Sigmoid colon (tissue), 4 donors: ENCODE measurements around the gene EPX.

Experiments used
- CTCF ChIP-seq, 4 experiments: fragments of 450-650 bp in 3 of 4; fragments of 200-600 bp in 1 of 4; IDR thresholded peaks; one replicate each; pipeline ENCODE4 v1.5.1; 2016 to 2019; ENCODE audit warnings: antibody characterized with exemption in 4 of 4, mild to moderate bottlenecking in 3 of 4, moderate library complexity in 2 of 4
- EP300 ChIP-seq, 4 donors: sonication (generic); formaldehyde crosslinking; IDR thresholded peaks; one replicate each; pipeline ENCODE4 v1.6.1; 2017; ENCODE audit warnings: antibody characterized with exemption in 4 of 4
- POLR2A ChIP-seq, 2 donors: fragments of 450-650 bp; IDR thresholded peaks; one replicate each; pipeline ENCODE4 v1.6.1; 2016; ENCODE audit warnings: antibody characterized with exemption in 2 of 2, mild to moderate bottlenecking in 2 of 2, moderate library complexity in 2 of 2
- POLR2AphosphoS5 ChIP-seq, 4 donors: sonication (generic); formaldehyde crosslinking; IDR thresholded peaks; one replicate each; pipeline ENCODE4 v1.6.1; 2017; ENCODE audit warnings: antibody characterized with exemption in 4 of 4

GRCh38 chr17:58170622-58171021 is 21.9 kb upstream of the EPX start:
- TF ChIP-seq CTCF (IDR thresholded peaks at IDR 0.05) (no peak), EP300 (IDR thresholded peaks at IDR 0.05) (no peak), POLR2A (IDR thresholded peaks at IDR 0.05) (no peak), POLR2AphosphoS5 (IDR thresholded peaks at IDR 0.05) (no peak)
